BLaER1 treated with 17β-estradiol and CSF1 and Interleukin-3, amounts not matched to agents 10 nM and 100 nM (cell line): ENCODE data around the gene FAM47E.

Experiments used
- H3K27ac ChIP-seq, 11 experiments: shearing (Covaris generic); formaldehyde crosslinking; 2 replicates each; pipeline ENCODE4 v1.8.1; 2022
- H3K27me3 ChIP-seq, 11 experiments: shearing (Covaris generic); formaldehyde crosslinking; 2 replicates each; pipeline ENCODE4 v1.8.1; 2022
- H3K36me3 ChIP-seq, 11 experiments: shearing (Covaris generic); formaldehyde crosslinking; 2 replicates each; pipeline ENCODE4 v1.8.1; 2022
- H3K4me1 ChIP-seq, 10 experiments: shearing (Covaris generic); formaldehyde crosslinking; 2 replicates each; pipeline ENCODE4 v1.8.1; 2022
- H3K4me2 ChIP-seq, 11 experiments: shearing (Covaris generic); formaldehyde crosslinking; 2 replicates each; pipeline ENCODE4 v1.8.1; 2022
- H3K4me3 ChIP-seq, 10 experiments: shearing (Covaris generic); formaldehyde crosslinking; 2 replicates each; pipeline ENCODE4 v1.8.1; 2022
- H3K9ac ChIP-seq, 11 experiments: shearing (Covaris generic); formaldehyde crosslinking; 2 replicates each; pipeline ENCODE4 v1.8.1; 2022
- H3K9me3 ChIP-seq, 11 experiments: shearing (Covaris generic); formaldehyde crosslinking; replicated peaks in 1 of 11; 2 replicates each; pipeline ENCODE4 v1.8.1; 2022
- H4K20me1 ChIP-seq, 11 experiments: shearing (Covaris generic); formaldehyde crosslinking; 2 replicates each; pipeline ENCODE4 v1.8.1; 2022
- Cebpa-rat ChIP-seq, 11 experiments: shearing (Covaris generic); IDR thresholded peaks; 2 replicates each; pipeline ENCODE4 v1.8.1; 2022

FAM47E gene

DNA sequence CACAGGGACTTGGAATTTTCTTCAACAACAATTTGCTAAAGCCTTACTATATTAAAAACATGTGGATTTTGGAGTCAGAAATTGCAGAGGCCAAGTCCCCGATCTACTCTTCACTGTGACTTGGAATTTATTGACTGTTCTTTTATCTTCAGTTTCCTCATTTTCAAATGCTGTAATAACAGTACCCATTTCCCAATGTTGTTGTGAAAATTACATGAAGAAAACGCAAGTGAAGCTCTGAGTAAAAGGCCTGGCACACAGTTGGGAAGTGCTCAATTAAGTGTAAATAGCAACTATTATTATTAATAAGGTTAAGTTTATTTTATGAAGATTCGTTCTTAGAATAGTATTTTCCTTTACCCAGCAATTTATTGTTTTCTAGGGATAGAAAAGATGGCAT is 70.7 kb downstream of the FAM47E start:
- Histone ChIP-seq H4K20me1 (no peaks in the 10 kb centered on the region), H3K4me1 (no peaks in the 10 kb centered on the region), H3K9ac (no peak overlapping the region), H3K36me3 (no peaks in the 10 kb centered on the region), H3K27ac (no peak overlapping the region), H3K4me2 (no peak overlapping the region), H3K4me3 (no peak overlapping the region), H3K27me3 (no peaks in the 10 kb centered on the region), H3K9me3 (peaks cover 32 to 48% (median 36%) of the 10 kb centered on the region in 11 experiments)
- TF ChIP-seq Cebpa-rat (IDR thresholded peaks at IDR 0.05) = no peak

- H3K9ac ChIP-seq = no peak overlapping the region
- H3K27me3 ChIP-seq = no peaks in the 10 kb centered on the region
- no peaks in the 10 kb centered on the region for H3K36me3 ChIP-seq
- no peak for TF ChIP-seq Cebpa-rat (IDR thresholded peaks at IDR 0.05)
- no peak overlapping the region for H3K4me2 ChIP-seq
- no peak overlapping the region for H3K27ac ChIP-seq
- H3K4me3 ChIP-seq = no peak overlapping the region
- H3K4me1 ChIP-seq = no peaks in the 10 kb centered on the region
- H3K9me3 ChIP-seq = peaks cover 18 to 38% (median 26%) of the 10 kb centered on the region in 11 experiments
- no peaks in the 10 kb centered on the region for H4K20me1 ChIP-seq
These were observed 73.6 kb downstream of the FAM47E start for GRCh38 chr4:76325072-76325471.

- Histone ChIP-seq H3K36me3 (no peaks in the 10 kb centered on the region), H3K9me3 (peaks cover 12 to 30% (median 19%) of the 10 kb centered on the region in 11 experiments), H3K27me3 (no peaks in the 10 kb centered on the region), H3K4me2 (no peak overlapping the region), H3K4me3 (no peak overlapping the region), H3K27ac (no peak overlapping the region), H3K9ac (no peak overlapping the region), H4K20me1 (no peaks in the 10 kb centered on the region), H3K4me1 (no peaks in the 10 kb centered on the region)
- TF ChIP-seq Cebpa-rat (IDR thresholded peaks at IDR 0.05) = no peak
These were observed 75.0 kb downstream of the FAM47E start for GRCh38 chr4:76326515-76326914.
